Thoracic aorta (tissue), 2 donors: ENCODE results near the gene RALA. TPM values are rescaled to one million over a fixed set of nuclear protein-coding genes. Genes with fewer than 3 reads are reported as not detected.

Experiments
- ATAC-seq: fragments of 150-250 bp; one replicate; pipeline ENCODE4 v1.8.0; 2017; ENCODE audit warnings: low read depth; ENCODE audit not compliant: insufficient number of reproducible peaks, low FRiP score
- DNase-seq: peaks from one replicate; pipeline ENCODE4 v3.0.0-alpha.2; 2020; ENCODE audit warnings: low spot score
- H3K27ac ChIP-seq, 2 donors: fragments of 200-600 bp; sonication (generic); 1 replicate in 1 of 2; 2 replicates in 1 of 2; pipeline ENCODE4 v1.5.1; 2016; ENCODE audit warnings: mild to moderate bottlenecking in 2 of 2, moderate library complexity in 2 of 2
- H3K27me3 ChIP-seq: fragments of 200-600 bp; sonication (generic); replicated peaks from 2 replicates; pipeline ENCODE4 v1.6.0; 2016; ENCODE audit warnings: mild to moderate bottlenecking; ENCODE audit not compliant: insufficient read depth
- H3K36me3 ChIP-seq: fragments of 200-600 bp; sonication (generic); one replicate; pipeline ENCODE4 v1.5.1; 2016
- H3K4me1 ChIP-seq, 2 donors: fragments of 200-600 bp; sonication (generic); 1 replicate in 1 of 2; 2 replicates in 1 of 2; pipeline versions ENCODE4 v1.5.1 to v1.6.0; 2016; ENCODE audit warnings: low read depth in 2 of 2, mild to moderate bottlenecking in 1 of 2; ENCODE audit not compliant: control insufficient read depth in 1 of 2
- H3K4me3 ChIP-seq: fragments of 200-600 bp; sonication (generic); 2 replicates; pipeline ENCODE4 v1.5.1; 2016; ENCODE audit warnings: mild to moderate bottlenecking
- H3K9me3 ChIP-seq: fragments of 200-600 bp; sonication (generic); 2 replicates; pipeline ENCODE4 v1.5.1; 2016
- total RNA-seq, 2 donors: library from RNA; depleted of rRNA; stranded (reverse); fragments of >200 nt; gene quantifications; one replicate each; pipeline versions ENCODE4 v1.1.0 to v1.2.3, GENCODE V29; 2016
- TF ChIP-seq, protein P1 (sequence below): fragments of 200-600 bp; sonication (generic); IDR thresholded peaks from one replicate; pipeline ENCODE4 v1.5.1; 2019; ENCODE audit warnings: antibody characterized with exemption

The RALA gene
- total RNA-seq, 2 donors from 2014 or later, result 7.3 to 9.8 TPM

DNA sequence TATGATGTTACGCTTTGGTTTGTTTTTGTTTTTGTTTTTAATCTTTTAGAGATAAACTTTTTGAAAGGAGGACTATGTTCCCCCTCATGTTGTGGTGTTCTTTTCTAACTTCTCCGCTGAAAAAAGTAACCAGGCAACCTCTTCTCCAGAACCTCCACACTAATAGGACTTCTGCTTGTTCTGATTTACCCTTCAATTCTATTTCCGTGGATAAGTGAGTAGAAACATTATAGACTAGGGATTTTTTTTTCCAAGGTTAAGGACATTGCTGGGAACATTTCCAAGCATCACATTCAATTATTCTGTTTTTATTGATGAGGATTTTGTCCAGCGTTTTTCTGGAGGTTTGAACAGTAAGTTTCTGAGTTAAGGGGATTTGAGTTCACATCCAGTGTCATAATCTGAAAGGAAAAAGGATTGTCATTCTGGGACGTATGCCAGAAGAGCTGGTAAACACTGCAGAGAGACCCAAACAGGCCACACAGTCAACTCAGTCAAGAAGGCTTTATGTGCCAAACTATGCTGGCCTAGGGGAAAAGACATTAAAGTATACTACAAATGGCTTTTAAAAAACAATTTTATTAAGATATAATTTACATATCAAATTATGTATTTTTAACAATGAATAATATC is 28.3 kb upstream of the RALA start:
- Histone ChIP-seq H3K9me3 (no peaks in the 10 kb centered on the region), H3K27me3 (no peaks in the 10 kb centered on the region), H3K4me1 (no peaks in the 10 kb centered on the region), H3K27ac (no peak overlapping the region), H3K4me3 (no peak overlapping the region), H3K36me3 (no peaks in the 10 kb centered on the region)
- TF ChIP-seq, protein P1, sequence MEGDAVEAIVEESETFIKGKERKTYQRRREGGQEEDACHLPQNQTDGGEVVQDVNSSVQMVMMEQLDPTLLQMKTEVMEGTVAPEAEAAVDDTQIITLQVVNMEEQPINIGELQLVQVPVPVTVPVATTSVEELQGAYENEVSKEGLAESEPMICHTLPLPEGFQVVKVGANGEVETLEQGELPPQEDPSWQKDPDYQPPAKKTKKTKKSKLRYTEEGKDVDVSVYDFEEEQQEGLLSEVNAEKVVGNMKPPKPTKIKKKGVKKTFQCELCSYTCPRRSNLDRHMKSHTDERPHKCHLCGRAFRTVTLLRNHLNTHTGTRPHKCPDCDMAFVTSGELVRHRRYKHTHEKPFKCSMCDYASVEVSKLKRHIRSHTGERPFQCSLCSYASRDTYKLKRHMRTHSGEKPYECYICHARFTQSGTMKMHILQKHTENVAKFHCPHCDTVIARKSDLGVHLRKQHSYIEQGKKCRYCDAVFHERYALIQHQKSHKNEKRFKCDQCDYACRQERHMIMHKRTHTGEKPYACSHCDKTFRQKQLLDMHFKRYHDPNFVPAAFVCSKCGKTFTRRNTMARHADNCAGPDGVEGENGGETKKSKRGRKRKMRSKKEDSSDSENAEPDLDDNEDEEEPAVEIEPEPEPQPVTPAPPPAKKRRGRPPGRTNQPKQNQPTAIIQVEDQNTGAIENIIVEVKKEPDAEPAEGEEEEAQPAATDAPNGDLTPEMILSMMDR, result no peak
- DNase-seq (no peak), ATAC-seq (no peak)

DNA sequence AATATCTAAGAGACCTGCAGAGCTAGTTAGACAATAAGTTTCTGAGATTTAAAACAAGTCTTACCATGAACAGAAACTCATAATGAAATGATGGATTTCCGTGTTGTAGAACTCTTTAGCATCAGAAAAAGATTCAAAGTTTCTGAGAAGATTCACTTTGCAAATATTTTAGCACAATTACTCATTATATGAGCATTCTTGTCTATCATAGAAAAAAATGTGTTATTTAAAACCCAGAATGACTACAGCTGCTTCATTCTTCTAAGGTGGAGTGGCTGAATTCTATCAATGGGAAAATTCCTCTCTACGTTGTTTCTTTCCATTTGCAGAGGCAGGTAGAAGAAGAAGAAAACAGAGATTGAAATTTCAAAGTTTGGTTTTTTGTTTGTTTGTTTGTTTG is 21.0 kb upstream of the RALA start:
- no peaks in the 10 kb centered on the region for H3K36me3 ChIP-seq
- no peak for ATAC-seq
- H3K27me3 ChIP-seq, result no peaks in the 10 kb centered on the region
- no peaks in the 10 kb centered on the region for H3K9me3 ChIP-seq
- no peaks in the 10 kb centered on the region for H3K4me1 ChIP-seq
- H3K4me3 ChIP-seq, result no peak overlapping the region
- TF ChIP-seq, protein P1, result no peak
- DNase-seq, result no peak
- no peak overlapping the region for H3K27ac ChIP-seq

DNA sequence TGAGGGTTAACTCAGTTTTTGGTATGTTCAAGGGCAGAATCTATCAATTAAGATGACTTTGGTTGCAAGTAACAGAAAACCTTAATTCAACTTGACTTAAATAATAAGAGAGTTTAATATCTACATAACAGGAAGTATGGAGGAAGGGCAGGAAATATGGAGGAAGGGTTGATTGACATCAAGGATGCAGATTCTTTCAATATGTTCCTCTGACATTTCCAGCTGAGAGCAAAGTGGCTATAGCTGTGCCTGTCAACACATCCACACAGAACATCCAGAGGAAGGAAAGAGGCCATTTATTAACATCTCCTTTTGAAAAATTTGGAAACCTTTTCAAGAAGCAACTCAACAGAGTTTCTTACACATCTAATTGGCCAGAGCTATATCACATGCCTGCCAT is 19.4 kb upstream of the RALA start:
- H3K36me3 ChIP-seq, result no peaks in the 10 kb centered on the region
- H3K9me3 ChIP-seq, result no peaks in the 10 kb centered on the region
- ATAC-seq (no peak), DNase-seq (no peak)
- TF ChIP-seq, protein P1, result no peak
- no peaks in the 10 kb centered on the region for H3K27me3 ChIP-seq
- H3K4me3 ChIP-seq, result no peak overlapping the region
- peaks cover 0 to 1% of the 10 kb centered on the region in 2 donors for H3K4me1 ChIP-seq
- H3K27ac ChIP-seq, result no peak overlapping the region

DNA sequence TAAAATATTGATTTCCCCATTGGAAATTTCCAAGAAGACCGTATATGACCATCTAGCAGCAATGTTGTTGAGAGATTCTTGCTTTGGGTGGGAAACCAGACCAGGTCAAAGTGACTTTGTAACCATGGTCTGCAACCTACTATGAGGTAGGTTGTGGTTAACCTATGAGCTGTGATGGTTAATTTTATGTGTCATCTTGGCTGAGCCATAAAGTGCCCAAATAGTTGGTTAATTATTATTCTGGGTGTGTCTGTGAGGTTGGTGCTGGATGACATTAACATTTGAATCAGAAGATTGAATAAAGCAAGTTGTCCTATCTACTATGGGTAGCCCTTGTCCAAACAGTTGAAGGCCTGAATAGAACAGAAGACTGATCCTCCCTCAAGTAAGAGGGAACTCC is 18.3 kb upstream of the RALA start:
- no peaks in the 10 kb centered on the region for H3K36me3 ChIP-seq
- peaks cover 5 to 7% of the 10 kb centered on the region in 2 donors for H3K4me1 ChIP-seq
- H3K27me3 ChIP-seq, result no peaks in the 10 kb centered on the region
- H3K4me3 ChIP-seq, result no peak overlapping the region
- no peak for ATAC-seq
- no peak for DNase-seq
- TF ChIP-seq, protein P1, result no peak
- no peak overlapping the region for H3K27ac ChIP-seq
- H3K9me3 ChIP-seq, result no peaks in the 10 kb centered on the region

DNA sequence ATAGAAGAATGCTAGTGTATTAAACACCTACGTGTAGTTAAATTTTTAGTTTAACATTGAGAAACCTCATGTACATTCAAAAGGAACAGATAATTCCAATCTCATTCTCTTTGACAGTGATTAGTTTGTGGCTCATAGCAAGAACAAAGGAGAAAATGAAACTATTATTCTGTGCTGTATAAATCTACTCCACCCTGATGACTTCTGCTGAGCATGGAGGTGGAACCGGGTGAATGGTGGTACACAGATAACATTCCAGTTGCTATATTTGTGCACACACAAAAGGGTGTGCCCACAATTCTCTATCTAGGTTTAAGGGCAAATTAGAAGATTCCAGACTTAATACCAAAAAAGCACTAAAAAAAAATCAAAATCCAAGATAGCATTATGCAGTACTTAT is 17.0 kb upstream of the RALA start:
- no peak for DNase-seq
- TF ChIP-seq, protein P1, result no peak
- no peak overlapping the region for H3K27ac ChIP-seq
- H3K4me1 ChIP-seq, result peaks cover 5 to 8% of the 10 kb centered on the region in 2 donors
- ATAC-seq, result no peak
- H3K9me3 ChIP-seq, result no peaks in the 10 kb centered on the region
- H3K4me3 ChIP-seq, result no peak overlapping the region
- H3K27me3 ChIP-seq, result no peaks in the 10 kb centered on the region
- no peaks in the 10 kb centered on the region for H3K36me3 ChIP-seq
